Naive thymus-derived CD8-positive, alpha-beta T cell (primary cell): ENCODE data around the gene CHST6. TPM values are rescaled to one million over a fixed set of nuclear protein-coding genes. Genes with fewer than 3 reads are reported as not detected.
"Not testable (repeated sequence)": the region's sequence is repeated elsewhere in the genome, so short reads cannot be mapped to it uniquely, and the experiment has no call there.

ENCODE experiments used
- ATAC-seq, 2 donors: fragments of 150-1000 bp; cut with Tn5 transposase in 1 of 2; sonication (Bioruptor Pico), chemical (Tn5 transposase) in 1 of 2; 1 replicate in 1 of 2; 2 replicates in 1 of 2; pipeline ENCODE4 v1.10.0; 2021; ENCODE audit warnings: mild to moderate bottlenecking in 2 of 2, moderate library complexity in 2 of 2
- POLR2A ChIA-PET: fragments of 350-600 bp; sonication (Branson Sonifier 250); formaldehyde crosslinking; loops from one replicate; lab custom pipeline; 2021; ENCODE audit warnings: antibody characterized with exemption; lab: Charles Lee
- DNase-seq, 10 donors: peaks; one replicate each; pipeline versions ENCODE4 v3.0.0 to v3.0.0-alpha.2; 2020 to 2022
- H3K27ac Mint-ChIP-seq, 10 donors: one replicate each; pipeline ENCODE4 v1.8.0; 2020 to 2022; ENCODE audit warnings: mild to moderate bottlenecking in 10 of 10, mixed read lengths in 10 of 10, moderate library complexity in 4 of 10, inconsistent platforms in 1 of 10
- H3K27me3 Mint-ChIP-seq, 5 donors: one replicate each; pipeline ENCODE4 v1.8.0; 2021 to 2022; ENCODE audit warnings: mixed read lengths in 5 of 5
- H3K36me3 Mint-ChIP-seq, 3 donors: one replicate each; pipeline ENCODE4 v1.8.0; 2020 to 2022; ENCODE audit warnings: mixed read lengths in 3 of 3, mild to moderate bottlenecking in 2 of 3, inconsistent platforms in 1 of 3
- H3K4me1 Mint-ChIP-seq, 4 donors: one replicate each; pipeline ENCODE4 v1.8.0; 2021 to 2022; ENCODE audit warnings: mixed read lengths in 4 of 4
- H3K4me3 Mint-ChIP-seq, 10 donors: one replicate each; pipeline ENCODE4 v1.8.0; 2020 to 2022; ENCODE audit warnings: mild to moderate bottlenecking in 10 of 10, mixed read lengths in 10 of 10, moderate library complexity in 6 of 10, inconsistent platforms in 1 of 10
- H3K9me3 Mint-ChIP-seq, 9 donors: one replicate each; pipeline ENCODE4 v1.8.0; 2020 to 2022; ENCODE audit warnings: mixed read lengths in 9 of 9, mild to moderate bottlenecking in 3 of 9, inconsistent platforms in 1 of 9, moderate library complexity in 1 of 9
- polyA plus RNA-seq, 3 donors: library from polyadenylated mRNA; unstranded; fragments of 300-500 nt; fragmentation: Illumina TruSeq; gene quantifications; one replicate each; pipeline ENCODE4 v1.2.3, GENCODE V29; 2021
- total RNA-seq, 8 experiments: library from RNA in 2 of 8; stranded (reverse) in 2 of 8; gene quantifications; one replicate each; pipeline ENCODE4 v1.2.3 and lab custom pipeline; 2021 to 2026

Gene CHST6
- total and polyA plus RNA-seq, 5 experiments from 2014 or later = not detected

DNA sequence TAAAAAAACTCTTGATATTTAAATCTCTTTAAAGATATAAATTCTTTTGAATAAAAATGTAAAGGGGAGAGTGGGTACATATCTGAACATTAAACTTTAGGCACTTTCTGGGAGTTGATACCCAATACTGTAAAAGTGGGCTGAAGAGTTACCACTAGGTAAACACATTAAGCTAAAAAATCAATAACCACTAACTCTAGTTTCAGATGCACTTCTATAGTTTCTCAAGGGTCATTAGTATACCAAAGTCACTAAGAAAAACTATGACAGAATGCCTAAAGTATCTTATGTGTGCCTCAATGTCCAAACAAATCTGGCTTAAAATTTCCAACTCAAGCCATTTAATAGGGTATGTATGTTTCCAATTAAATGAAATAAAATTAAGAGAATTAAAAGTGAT is 48.8 kb downstream of the CHST6 start:
- H3K36me3 Mint-ChIP-seq = peaks cover 0 to 49% (median 10%) of the 10 kb centered on the region in 3 donors
- H3K27me3 Mint-ChIP-seq = no peaks in the 10 kb centered on the region
- ATAC-seq = no peak
- H3K9me3 Mint-ChIP-seq = no peaks in the 10 kb centered on the region
- DNase-seq = no peak
- H3K4me3 Mint-ChIP-seq = no peak overlapping the region
- POLR2A ChIA-PET = interaction anchor here (1.0 kb wide), 1 partner anchor 13 kb away, joined by 3 read pairs; no protein-coding TSS in a partner anchor
- H3K4me1 Mint-ChIP-seq = peaks cover 0 to 4% (median 1%) of the 10 kb centered on the region in 4 donors
- peak overlapping the region in 1 of 10 donors; percentile 11 for H3K27ac Mint-ChIP-seq

GRCh38 chr16:75445298-75445697 is 49.9 kb downstream of the CHST6 start:
- peaks cover 0 to 4% (median 1%) of the 10 kb centered on the region in 4 donors for H3K4me1 Mint-ChIP-seq
- DNase-seq = no peak
- H3K4me3 Mint-ChIP-seq = no peak overlapping the region
- no peaks in the 10 kb centered on the region for H3K9me3 Mint-ChIP-seq
- POLR2A ChIA-PET = no interaction called here
- peak overlapping the region in 2 of 10 donors; percentile 24 to 43 for H3K27ac Mint-ChIP-seq
- no peak for ATAC-seq
- H3K27me3 Mint-ChIP-seq = no peaks in the 10 kb centered on the region
- H3K36me3 Mint-ChIP-seq = peaks cover 0 to 38% (median 3%) of the 10 kb centered on the region in 3 donors

- Mint-ChIP-seq H3K4me3 (no peak overlapping the region), H3K4me1 (no peaks in the 10 kb centered on the region), H3K36me3 (peaks cover 0 to 21% (median 3%) of the 10 kb centered on the region in 3 donors), H3K27ac (no peak overlapping the region), H3K27me3 (no peaks in the 10 kb centered on the region), H3K9me3 (no peaks in the 10 kb centered on the region)
- ATAC-seq = no peak
- DNase-seq = no peak
- POLR2A ChIA-PET = no interaction called here
These were observed 51.9 kb downstream of the CHST6 start for GRCh38 chr16:75443298-75443697.

GRCh38 chr16:75433732-75434413 is 61.4 kb downstream of the CHST6 start:
- H3K9me3 Mint-ChIP-seq = peaks cover 0 to 9% (median 0%) of the 10 kb centered on the region in 9 donors
- peaks cover 0 to 3% (median 0%) of the 10 kb centered on the region in 3 donors for H3K36me3 Mint-ChIP-seq
- H3K27ac Mint-ChIP-seq = peak overlapping the region; percentile 94 to 99 (median 96)
- H3K4me3 Mint-ChIP-seq = peak overlapping the region; percentile 90 to 97 (median 94)
- DNase-seq (peak in 3 of 10 donors; percentile 67 to 73 (median 72)), ATAC-seq (peak; percentile 72 to 78)
- H3K27me3 Mint-ChIP-seq = no peaks in the 10 kb centered on the region
- H3K4me1 Mint-ChIP-seq = peaks cover 17 to 45% (median 39%) of the 10 kb centered on the region in 4 donors
- POLR2A ChIA-PET = interaction anchor here (0.7 to 3.9 kb wide), 18 partner anchors 11 to 449 kb away, joined by 3 to 43 read pairs (median 4); partner anchors contain the start of genes ADAT1, GABARAPL2, KARS1 and TERF2IP

- Mint-ChIP-seq H3K36me3 (peaks cover 0 to 3% (median 0%) of the 10 kb centered on the region in 3 donors), H3K27me3 (no peaks in the 10 kb centered on the region), H3K4me1 (peaks cover 20 to 53% (median 44%) of the 10 kb centered on the region in 4 donors), H3K27ac (peak within 1 kb of the TSS; percentile 94 to 99 (median 96)), H3K9me3 (peaks cover 0 to 9% (median 0%) of the 10 kb centered on the region in 9 donors), H3K4me3 (peak within 1 kb of the TSS; percentile 90 to 97 (median 94))
- POLR2A ChIA-PET = interaction anchor here (0.7 to 3.9 kb wide), 20 partner anchors 11 to 565 kb away, joined by 3 to 43 read pairs (median 4); partner anchors contain the start of genes ADAT1, GABARAPL2, KARS1 and TERF2IP
- DNase-seq (peak; percentile 90 to 98 (median 96)), ATAC-seq (peak; percentile 85 to 86)
These were observed 62.2 kb downstream of the CHST6 start, which contains the start of gene CFDP1 for GRCh38 chr16:75432828-75433731. CFDP1 (minus strand) TSS chr16:75433503; CDS start chr16:75433352, 151 bp downstream.

DNA sequence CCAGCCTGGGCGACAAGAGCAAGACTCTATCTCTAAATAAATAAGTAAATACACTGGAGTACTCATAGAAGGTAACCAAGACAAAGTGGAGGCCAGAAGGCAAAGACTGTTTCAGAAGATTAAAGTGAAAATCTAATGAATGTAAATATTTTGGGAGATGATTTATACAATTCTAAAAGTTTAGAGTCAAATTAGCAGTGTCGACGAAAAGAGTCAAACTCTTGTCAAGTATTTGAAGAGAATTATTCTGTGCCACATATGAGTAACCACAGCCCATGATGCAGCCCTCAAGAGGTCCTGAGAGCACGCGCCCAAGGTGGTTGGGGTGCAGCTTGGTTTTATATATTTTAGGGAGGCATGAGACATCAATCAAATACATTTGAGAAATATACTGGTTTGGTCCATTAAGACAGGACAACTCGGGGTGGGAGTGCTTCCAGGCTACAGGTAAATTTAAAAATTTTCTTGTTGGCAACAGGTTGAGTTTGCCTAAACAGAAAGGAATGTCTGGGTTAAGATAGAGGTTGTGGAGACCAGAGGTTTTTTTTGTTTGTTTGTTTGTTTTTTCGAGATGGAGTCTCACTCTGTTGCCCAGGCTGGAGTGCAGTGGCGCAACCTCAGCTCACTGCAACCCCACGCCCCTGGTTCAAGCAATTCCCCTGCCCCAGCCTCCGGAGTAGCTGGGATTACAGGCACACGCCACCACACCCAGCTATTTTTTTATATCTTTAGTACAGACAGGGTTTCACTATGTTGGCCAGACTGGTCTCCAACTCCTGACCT is 65.4 kb downstream of the CHST6 start:
- Mint-ChIP-seq H3K4me1 (peaks cover 26 to 70% (median 57%) of the 10 kb centered on the region in 4 donors), H3K36me3 (peaks cover 0 to 3% (median 0%) of the 10 kb centered on the region in 3 donors), H3K27ac (peak overlapping the region in 5 of 10 donors; percentile 24 to 80 (median 36)), H3K4me3 (peak overlapping the region in 4 of 10 donors; percentile 2 to 76 (median 18)), H3K9me3 (no peaks in the 10 kb centered on the region), H3K27me3 (no peaks in the 10 kb centered on the region)
- DNase-seq (no peak), ATAC-seq (no peak)
- POLR2A ChIA-PET = no interaction called here

DNA sequence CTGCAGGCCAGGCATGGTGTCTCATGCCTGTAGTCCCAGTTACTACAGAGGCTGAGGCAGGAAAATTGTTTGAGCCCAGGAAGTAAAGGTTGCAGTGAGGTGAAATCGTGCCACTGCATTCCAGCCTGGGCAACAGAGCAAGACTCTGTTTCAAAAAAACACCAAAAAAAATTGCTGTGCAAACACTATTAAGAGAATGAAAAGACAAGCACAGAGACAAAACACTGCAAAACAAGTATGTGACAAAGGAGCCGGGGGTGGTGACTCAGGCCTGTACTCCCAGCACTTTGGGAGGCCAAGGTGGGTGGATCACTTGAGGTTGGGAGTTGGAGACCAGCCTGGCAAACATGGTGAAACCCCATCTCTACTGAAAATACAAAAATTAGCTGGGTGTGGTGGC is 68.7 kb downstream of the CHST6 start:
- POLR2A ChIA-PET, H3K27me3 Mint-ChIP-seq, H3K36me3 Mint-ChIP-seq, ATAC-seq, DNase-seq, H3K9me3 Mint-ChIP-seq, H3K4me3 Mint-ChIP-seq: not testable (repeated sequence)
- peak overlapping the region in 3 of 10 donors; percentile 21 to 57 (median 51) for H3K27ac Mint-ChIP-seq
- peaks cover 17 to 64% (median 44%) of the 10 kb centered on the region in 4 donors for H3K4me1 Mint-ChIP-seq

DNA sequence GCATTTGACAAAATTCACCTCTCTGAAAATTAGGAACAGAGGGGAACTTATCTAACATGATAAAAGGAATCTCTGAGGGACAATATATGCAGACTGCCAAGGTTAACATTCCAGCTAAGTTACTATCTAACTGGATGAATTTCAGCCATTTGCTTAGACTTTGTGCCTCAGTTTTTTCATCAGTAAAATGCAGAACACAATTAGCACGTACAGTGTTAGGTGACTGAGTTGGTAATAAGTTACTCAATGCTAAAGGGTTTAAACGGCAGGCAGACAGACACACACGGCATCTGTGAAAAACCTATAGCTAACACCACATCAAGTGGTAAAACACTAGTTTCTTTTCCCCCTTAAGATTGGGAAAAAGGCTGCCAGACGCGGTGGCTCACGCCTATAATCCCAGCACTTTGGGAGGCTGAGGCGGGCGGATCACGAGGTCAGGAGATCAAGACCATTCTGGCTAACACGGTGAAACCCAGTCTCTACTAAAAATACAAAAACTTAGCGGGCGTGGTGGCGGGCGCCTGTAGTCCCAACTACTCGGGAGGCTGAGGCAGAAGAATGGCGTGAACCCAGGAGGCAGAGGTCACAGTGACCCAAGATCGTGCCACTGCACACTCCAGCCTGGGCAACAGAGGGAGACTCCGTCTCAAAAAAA is 71.0 kb downstream of the CHST6 start:
- POLR2A ChIA-PET, H3K36me3 Mint-ChIP-seq, H3K9me3 Mint-ChIP-seq, ATAC-seq, DNase-seq, H3K4me3 Mint-ChIP-seq, H3K27me3 Mint-ChIP-seq: not testable (repeated sequence)
- Mint-ChIP-seq H3K4me1 (peaks cover 18 to 56% (median 44%) of the 10 kb centered on the region in 4 donors), H3K27ac (peak overlapping the region in 5 of 10 donors; percentile 29 to 79 (median 53))

GRCh38 chr16:75423723-75424104 is 71.5 kb downstream of the CHST6 start:
- ATAC-seq (no peak), DNase-seq (no peak)
- Mint-ChIP-seq H3K27me3 (no peaks in the 10 kb centered on the region), H3K4me1 (peaks cover 15 to 52% (median 42%) of the 10 kb centered on the region in 4 donors), H3K36me3 (no peaks in the 10 kb centered on the region), H3K4me3 (no peak overlapping the region), H3K9me3 (no peaks in the 10 kb centered on the region), H3K27ac (peak overlapping the region in 5 of 10 donors; percentile 29 to 57 (median 50))
- POLR2A ChIA-PET = interaction anchor here (0.7 kb wide), 1 partner anchor 232 kb away, joined by 3 read pairs; no protein-coding TSS in a partner anchor
